K562 (cell line): ENCODE results near the gene ZPBP. TPM values are rescaled to one million over a fixed set of nuclear protein-coding genes. Genes with fewer than 3 reads are reported as not detected.

Experiments
- ATAC-seq: fragments of 200-7000 bp; cut with Tn5 transposase; 3 replicates; pipeline ENCODE4 v1.9.1; 2020; ENCODE audit warnings: moderate library complexity
- BruUV-seq: library from RNA; stranded (reverse); fragments of 400-500 nt; replicated peaks from 2 replicates; lab custom pipeline; 2021; lab: Mats Ljungman, UMichigan
- CTCF ChIA-PET: fragments of 300-600 bp; formaldehyde crosslinking; extraction: SDS; loops from one replicate; lab custom pipeline; 2021; ENCODE audit warnings: low intra/inter-chr PET ratio; lab: Yijun Ruan, JAX
- POLR2A ChIA-PET: fragments of 300-600, 350-650 bp; sonication (Branson Sonifier 250); formaldehyde crosslinking; extraction: SDS; loops from one replicate; lab custom pipeline; 2021; ENCODE audit warnings: antibody characterized with exemption, inconsistent platforms; lab: Yijun Ruan, JAX
- DNase-seq, 4 experiments: peaks; one replicate each; pipeline versions ENCODE4 v3.0.0 to v3.0.0-alpha.2; 2011 to 2018; ENCODE audit warnings: low spot score in 3 of 4, mixed read lengths in 3 of 4; ENCODE audit errors: extremely low read depth in 1 of 4
- FAIRE-seq: peaks from 2 replicates; lab custom pipeline; 2011; peaks lifted over from hg19 to GRCh38; lab: Jason Lieb, UNC
- H2AFZ ChIP-seq: 2 replicates; pipeline ENCODE4 v1.6.0; 2011; ENCODE audit warnings: low read depth, low read length, control low read depth, inconsistent platforms
- H3K27ac ChIP-seq: fragments of 200-600 bp; 3 replicates; pipeline ENCODE4 v1.8.0; 2011; ENCODE audit warnings: low read depth, mild to moderate bottlenecking, control low read depth, inconsistent platforms, low read length, moderate library complexity, mixed read lengths; ENCODE audit errors: extremely low read depth
- H3K27me3 ChIP-seq, 2 experiments: fragments of 300-600 bp in 1 of 2; 2 replicates in 1 of 2; 3 replicates in 1 of 2; pipeline versions ENCODE4 v1.6.0 to v1.8.0; 2011; ENCODE audit warnings: inconsistent platforms in 2 of 2, low read length in 2 of 2, mild to moderate bottlenecking in 1 of 2, mixed read lengths in 1 of 2, moderate library complexity in 1 of 2; ENCODE audit not compliant: control insufficient read depth in 2 of 2, insufficient read depth in 2 of 2
- H3K36me3 ChIP-seq: fragments of 300-600 bp; 3 replicates; pipeline ENCODE4 v1.8.0; 2011; ENCODE audit warnings: mild to moderate bottlenecking, low read length, inconsistent platforms; ENCODE audit not compliant: control insufficient read depth, insufficient read depth
- H3K4me1 ChIP-seq, 2 experiments: fragments of 200-600 bp in 1 of 2; replicated peaks in 1 of 2; 2 replicates in 1 of 2; 3 replicates in 1 of 2; pipeline versions ENCODE4 v1.5.1 to v1.8.0; 2011; ENCODE audit warnings: inconsistent platforms in 2 of 2, low read length in 2 of 2, mild to moderate bottlenecking in 1 of 2, mixed read lengths in 1 of 2, moderate library complexity in 1 of 2; ENCODE audit not compliant: control insufficient read depth in 2 of 2, insufficient read depth in 2 of 2
- H3K4me2 ChIP-seq: 2 replicates; pipeline ENCODE4 v1.6.1; 2011; ENCODE audit warnings: low read length, control low read depth, inconsistent platforms, mixed read lengths; ENCODE audit not compliant: insufficient read depth
- H3K4me3 ChIP-seq: fragments of 200-600 bp; sonication (generic), shearing (Covaris generic); 2 replicates; pipeline ENCODE4 v1.5.1; 2016; ENCODE audit warnings: control low read depth, inconsistent platforms
- H3K79me2 ChIP-seq: fragments of 200-600 bp; 3 replicates; pipeline ENCODE4 v1.8.0; 2011; ENCODE audit warnings: low read length, inconsistent platforms; ENCODE audit not compliant: control insufficient read depth, insufficient read depth
- H3K9ac ChIP-seq, 2 experiments: 2 replicates each; pipeline versions ENCODE4 v1.6.0 to v1.6.1; 2011; ENCODE audit warnings: low read depth in 2 of 2, low read length in 2 of 2, control low read depth in 1 of 2, inconsistent platforms in 1 of 2, mild to moderate bottlenecking in 1 of 2, mixed read lengths in 1 of 2; ENCODE audit not compliant: insufficient read depth in 1 of 2
- H3K9me1 ChIP-seq: one replicate; pipeline ENCODE4 v1.6.0; 2011; ENCODE audit warnings: inconsistent platforms, mild to moderate bottlenecking, low read length, moderate library complexity; ENCODE audit not compliant: control insufficient read depth, insufficient read depth
- H3K9me3 ChIP-seq: replicated peaks from 2 replicates; pipeline ENCODE4 v1.5.1; 2011; ENCODE audit warnings: low read depth, low read length, inconsistent platforms; ENCODE audit not compliant: control insufficient read depth, insufficient read depth
- H4K20me1 ChIP-seq: replicated peaks from 2 replicates; pipeline ENCODE4 v1.6.1; 2011; ENCODE audit warnings: low read length, inconsistent platforms, mixed read lengths; ENCODE audit not compliant: control insufficient read depth, insufficient read depth
- ILF3 ChIP-seq: fragments of 450-650 bp; IDR thresholded peaks from 2 replicates; pipeline ENCODE4 v1.6.1; 2018; ENCODE audit warnings: antibody characterized with exemption, mild to moderate bottlenecking, moderate library complexity, borderline replicate concordance
- MTA2 ChIP-seq: fragments of 450-650 bp; IDR thresholded peaks from 2 replicates; pipeline ENCODE4 v1.6.1; 2016; ENCODE audit warnings: low read depth
- SAP30 ChIP-seq: fragments of 200-600 bp; sonication (generic); IDR thresholded peaks from 2 replicates; pipeline ENCODE4 v1.6.1; 2012; ENCODE audit warnings: borderline replicate concordance, low read depth, mild to moderate bottlenecking, moderate library complexity, low read length, control low read depth, inconsistent platforms; ENCODE audit not compliant: insufficient read depth, poor library complexity, severe bottlenecking
- ZNF263 ChIP-seq: sonication (generic); formaldehyde crosslinking; IDR thresholded peaks from 2 replicates; pipeline ENCODE4 v1.8.0; 2022; ENCODE audit warnings: mild to moderate bottlenecking, missing genetic modification reagents, borderline replicate concordance
- ZNF717 ChIP-seq: fragments of 250-450 bp; sonication (Bioruptor Pico); IDR thresholded peaks from 2 replicates; pipeline ENCODE4 v1.5.0; 2021
- ZNF79 ChIP-seq: fragments of 250-450 bp; sonication (Bioruptor Pico); IDR thresholded peaks from 2 replicates; pipeline ENCODE4 v1.4.0; 2020; ENCODE audit warnings: low read depth, mild to moderate bottlenecking, moderate library complexity
- WGBS: fragments of 100-300 bp; shearing (Covaris generic); methylation state at CpG from one replicate; pipeline ENCODE4 v1.1.6; 2016; ENCODE audit warnings: low coverage, mixed read lengths; ENCODE audit not compliant: insufficient coverage; ENCODE audit errors: missing lambda C conversion rate; 5-methylcytosine and 5-hydroxymethylcytosine counted together
- in situ Hi-C: fragments of 300-500 bp; cut with MboI; formaldehyde crosslinking; loops from 4 replicates; pipeline ENCODE4 v1.15.0; 2018; ENCODE audit warnings: inconsistent platforms, mixed read lengths
- intact Hi-C: fragments of 100-400 bp; cut with micrococcal nuclease; formaldehyde crosslinking; loops from 2 replicates; pipeline ENCODE4 v1.14.2; 2022
- polyA plus RNA-seq, 8 experiments: library from polyadenylated mRNA; depleted of rRNA in 4 of 8; stranded (reverse) in 5 of 8; unstranded in 3 of 8; fragments of >200 nt; fragmentation: Nextera tagmentation in 2 of 8; fragmentation: Illumina TruSeq in 1 of 8; extraction: Ambion mirVana in 2 of 8; extraction: Trizol in 1 of 8; gene quantifications; 2 replicates each; pipeline versions ENCODE4 v1.2.1 to v1.2.3, GENCODE V29; 2011 to 2014; ENCODE audit warnings: inconsistent platforms in 1 of 8, missing spikeins in 1 of 8
- total RNA-seq, 7 experiments: library from RNA; depleted of rRNA in 6 of 7; stranded (reverse); fragments of >200 nt in 6 of 7; fragmentation: Illumina TruSeq in 2 of 7; extraction: Trizol in 2 of 7; gene quantifications; 2 replicates each; pipeline versions ENCODE4 v1.2.1 to v1.2.3, GENCODE V29; 2011 to 2021; ENCODE audit warnings: low replicate concordance in 1 of 7
- TF ChIP-seq, protein P1 (sequence below): IDR thresholded peaks from 3 replicates; pipeline ENCODE4 v1.6.1; 2011; ENCODE audit warnings: borderline replicate concordance, mild to moderate bottlenecking; ENCODE audit not compliant: insufficient read length, insufficient read depth
- TF ChIP-seq, protein P2 (sequence below): fragments of 450-650 bp; IDR thresholded peaks from 2 replicates; pipeline ENCODE4 v1.6.1; 2016
- TF ChIP-seq, protein P3 (sequence below): IDR thresholded peaks from 2 replicates; pipeline ENCODE4 v1.6.1; 2012; ENCODE audit warnings: low read depth, low read length, improper control_type of control experiment, borderline replicate concordance

The ZPBP gene
- total and polyA plus RNA-seq, 9 of the 15 experiments (the other 6 are each of a cell fraction or from before 2014, with no cell fraction given), result not detected

DNA sequence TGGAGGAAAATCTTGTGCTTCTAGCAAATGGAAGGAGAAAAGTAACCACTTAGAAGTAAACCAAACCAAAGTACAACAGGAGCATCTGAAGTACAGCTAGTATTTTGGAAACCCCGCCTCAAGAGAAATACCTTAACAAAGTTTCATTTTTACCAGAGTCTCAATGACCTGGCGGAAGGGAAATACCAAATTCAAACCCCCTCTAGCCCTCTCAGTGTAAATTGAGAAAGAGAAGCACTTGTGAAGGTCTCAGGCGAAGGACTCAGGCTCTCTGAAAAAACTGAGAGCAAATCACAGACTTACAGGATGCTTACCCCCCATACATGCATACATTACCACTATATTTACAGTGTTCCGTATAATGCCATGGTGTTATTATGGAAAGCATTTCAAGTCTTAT lies 70.1 kb downstream of the ZPBP start:
- intact Hi-C loops (no loop called here), in situ Hi-C loops (no loop called here)
- ATAC-seq (no peak), DNase-seq (no peak), FAIRE-seq (no peak)
- TF ChIP-seq, protein P1, sequence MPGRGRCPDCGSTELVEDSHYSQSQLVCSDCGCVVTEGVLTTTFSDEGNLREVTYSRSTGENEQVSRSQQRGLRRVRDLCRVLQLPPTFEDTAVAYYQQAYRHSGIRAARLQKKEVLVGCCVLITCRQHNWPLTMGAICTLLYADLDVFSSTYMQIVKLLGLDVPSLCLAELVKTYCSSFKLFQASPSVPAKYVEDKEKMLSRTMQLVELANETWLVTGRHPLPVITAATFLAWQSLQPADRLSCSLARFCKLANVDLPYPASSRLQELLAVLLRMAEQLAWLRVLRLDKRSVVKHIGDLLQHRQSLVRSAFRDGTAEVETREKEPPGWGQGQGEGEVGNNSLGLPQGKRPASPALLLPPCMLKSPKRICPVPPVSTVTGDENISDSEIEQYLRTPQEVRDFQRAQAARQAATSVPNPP, result no peak
- TF ChIP-seq ZNF79 (CRISPR knock-in tag), result no peak
- TF ChIP-seq, protein P2, sequence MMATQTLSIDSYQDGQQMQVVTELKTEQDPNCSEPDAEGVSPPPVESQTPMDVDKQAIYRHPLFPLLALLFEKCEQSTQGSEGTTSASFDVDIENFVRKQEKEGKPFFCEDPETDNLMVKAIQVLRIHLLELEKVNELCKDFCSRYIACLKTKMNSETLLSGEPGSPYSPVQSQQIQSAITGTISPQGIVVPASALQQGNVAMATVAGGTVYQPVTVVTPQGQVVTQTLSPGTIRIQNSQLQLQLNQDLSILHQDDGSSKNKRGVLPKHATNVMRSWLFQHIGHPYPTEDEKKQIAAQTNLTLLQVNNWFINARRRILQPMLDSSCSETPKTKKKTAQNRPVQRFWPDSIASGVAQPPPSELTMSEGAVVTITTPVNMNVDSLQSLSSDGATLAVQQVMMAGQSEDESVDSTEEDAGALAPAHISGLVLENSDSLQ, result no peak
- no peak for TF ChIP-seq ILF3
- no peak for TF ChIP-seq SAP30
- TF ChIP-seq ZNF717 (CRISPR knock-in tag), result no peak
- TF ChIP-seq, protein P3, sequence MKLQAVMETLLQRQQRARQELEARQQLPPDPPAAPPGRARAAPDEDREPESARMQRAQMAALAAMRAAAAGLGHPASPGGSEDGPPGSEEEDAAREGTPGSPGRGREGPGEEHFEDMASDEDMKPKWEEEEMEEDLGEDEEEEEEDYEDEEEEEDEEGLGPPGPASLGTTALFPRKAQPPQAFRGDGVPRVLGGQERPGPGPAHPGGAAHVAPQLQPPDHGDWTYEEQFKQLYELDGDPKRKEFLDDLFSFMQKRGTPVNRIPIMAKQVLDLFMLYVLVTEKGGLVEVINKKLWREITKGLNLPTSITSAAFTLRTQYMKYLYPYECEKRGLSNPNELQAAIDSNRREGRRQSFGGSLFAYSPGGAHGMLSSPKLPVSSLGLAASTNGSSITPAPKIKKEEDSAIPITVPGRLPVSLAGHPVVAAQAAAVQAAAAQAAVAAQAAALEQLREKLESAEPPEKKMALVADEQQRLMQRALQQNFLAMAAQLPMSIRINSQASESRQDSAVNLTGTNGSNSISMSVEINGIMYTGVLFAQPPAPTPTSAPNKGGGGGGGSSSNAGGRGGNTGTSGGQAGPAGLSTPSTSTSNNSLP, result no peak
- TF ChIP-seq ZNF263, result no peak
- no peak for TF ChIP-seq MTA2
- no peak overlapping the region for H3K4me2 ChIP-seq
- H4K20me1 ChIP-seq, result no peaks in the 10 kb centered on the region
- no peaks in the 10 kb centered on the region for H3K36me3 ChIP-seq
- no peaks in the 10 kb centered on the region for H3K27me3 ChIP-seq
- no peaks in the 10 kb centered on the region for H3K79me2 ChIP-seq
- ChIA-PET POLR2A (interaction anchor here (0.6 kb wide), 1 partner anchor 20 kb away, joined by 3 read pairs; no protein-coding TSS in a partner anchor), CTCF (no interaction called here)
- H3K9me1 ChIP-seq, result no peaks in the 10 kb centered on the region
- no peaks in the 10 kb centered on the region for H3K9me3 ChIP-seq
- no peak overlapping the region for H3K4me3 ChIP-seq
- no peak overlapping the region for H3K27ac ChIP-seq
- no peak overlapping the region for H3K9ac ChIP-seq
- no peak overlapping the region for H2AFZ ChIP-seq
- WGBS, result 0% methylated on average over 4 of the region's 4 CpGs
- no peaks in the 10 kb centered on the region for H3K4me1 ChIP-seq
- no TSS peak for BruUV-seq
